Eye (tissue), 1 donor: ENCODE data around the gene NES.
"Not testable (repeated sequence)": the region's sequence is repeated elsewhere in the genome, so short reads cannot be mapped to it uniquely, and the experiment has no call there.

Source experiments
- DNase-seq: peaks from one replicate; pipeline ENCODE4 v3.0.0-alpha.2; 2015

The NES gene

DNA sequence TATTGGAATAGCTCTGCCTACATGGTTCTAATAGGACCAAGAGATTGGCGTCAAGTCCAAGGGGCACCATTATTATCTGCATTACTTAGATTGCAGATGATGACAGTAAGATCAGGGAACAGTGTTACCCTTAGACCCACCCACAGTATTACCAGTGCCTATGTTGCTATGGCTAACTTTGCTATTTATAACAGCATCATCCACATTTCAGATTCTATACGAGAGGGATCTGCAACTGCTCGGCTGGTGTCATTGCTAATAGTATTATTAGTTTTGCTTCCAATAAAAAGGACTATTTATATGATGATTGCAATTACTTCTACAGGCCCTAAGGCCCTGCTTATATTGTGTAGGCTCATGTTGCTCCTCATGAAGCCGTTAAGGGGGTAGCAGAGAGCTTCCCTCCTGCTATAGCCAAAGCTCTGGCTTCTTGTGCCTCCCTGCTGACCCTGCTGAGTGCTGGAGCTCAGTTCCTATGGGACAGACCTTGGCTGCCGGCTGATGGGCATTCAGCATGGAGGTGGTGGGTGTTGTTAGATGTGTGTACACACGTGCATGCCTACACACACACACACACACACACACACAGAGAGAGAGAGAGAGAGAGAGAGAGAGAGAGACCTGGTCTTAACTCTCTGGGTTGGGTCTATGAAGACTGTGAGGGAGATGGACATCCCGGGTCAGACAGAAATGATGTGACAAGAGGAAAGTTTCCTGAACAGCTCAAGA lies 34.0 kb downstream of the NES start:
- DNase-seq, result no peak

DNA sequence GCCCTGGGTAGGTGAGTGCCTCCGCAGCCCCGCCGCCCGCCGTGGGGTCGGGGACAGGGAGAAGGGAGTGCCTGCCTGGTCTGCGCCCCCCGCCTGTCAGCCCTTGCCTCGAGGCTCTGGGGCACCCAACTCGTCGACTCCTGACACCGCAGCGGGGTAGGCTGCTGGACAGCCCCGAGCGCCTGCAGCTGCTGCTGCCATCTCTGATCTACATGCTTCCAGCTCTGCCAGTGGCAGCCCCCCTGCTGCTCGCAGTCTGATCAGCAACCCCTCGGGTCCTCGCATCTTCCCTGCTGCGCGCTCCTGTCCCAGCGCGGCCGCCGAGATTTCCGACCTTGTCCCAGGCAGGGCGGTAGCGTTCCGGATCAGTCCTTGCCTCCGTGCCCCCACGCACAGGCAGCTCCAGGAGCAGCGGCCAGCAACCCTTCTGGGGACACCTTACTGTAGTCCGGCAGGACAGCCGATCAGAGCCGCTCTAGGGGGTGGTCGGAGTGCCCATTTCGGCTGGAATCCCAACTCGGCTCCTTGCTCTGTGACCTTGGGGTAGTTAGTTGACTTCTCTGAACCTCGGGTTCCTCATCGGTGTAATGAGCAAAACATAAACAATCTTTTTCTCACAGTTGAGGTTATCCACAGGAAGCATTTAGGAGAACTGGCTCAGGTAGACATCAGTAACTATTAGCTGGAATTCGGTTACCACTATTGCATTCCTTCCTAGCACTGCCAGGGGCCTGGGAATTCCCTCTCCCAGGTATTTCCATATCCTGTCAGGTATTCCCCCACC lies 34.8 kb downstream of the NES start:
- DNase-seq, result no peak

DNA sequence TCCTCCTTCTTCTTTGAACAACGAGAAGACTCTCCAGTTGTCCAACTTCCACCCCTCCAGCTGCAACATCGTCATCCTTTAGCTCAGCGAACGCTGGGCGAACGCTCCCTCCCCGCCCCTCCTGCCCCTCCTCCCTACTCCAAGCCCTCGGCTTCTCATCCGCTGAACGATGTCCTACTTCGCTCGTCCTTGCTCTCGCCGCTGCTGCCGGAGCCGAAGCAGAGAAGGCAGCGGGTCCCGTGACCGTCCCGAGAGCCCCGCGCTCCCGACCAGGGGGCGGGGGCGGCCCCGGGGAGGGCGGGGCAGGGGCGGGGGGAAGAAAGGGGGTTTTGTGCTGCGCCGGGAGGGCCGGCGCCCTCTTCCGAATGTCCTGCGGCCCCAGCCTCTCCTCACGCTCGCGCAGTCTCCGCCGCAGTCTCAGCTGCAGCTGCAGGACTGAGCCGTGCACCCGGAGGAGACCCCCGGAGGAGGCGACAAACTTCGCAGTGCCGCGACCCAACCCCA lies 35.4 kb downstream of the NES start, which contains the start of gene BCAN:
BCAN (plus strand) TSS at position 357 of the 504 bp plus-strand sequence. CDS start 3,938 bp downstream, outside the sequence.
- peak; percentile 86 for DNase-seq

DNA sequence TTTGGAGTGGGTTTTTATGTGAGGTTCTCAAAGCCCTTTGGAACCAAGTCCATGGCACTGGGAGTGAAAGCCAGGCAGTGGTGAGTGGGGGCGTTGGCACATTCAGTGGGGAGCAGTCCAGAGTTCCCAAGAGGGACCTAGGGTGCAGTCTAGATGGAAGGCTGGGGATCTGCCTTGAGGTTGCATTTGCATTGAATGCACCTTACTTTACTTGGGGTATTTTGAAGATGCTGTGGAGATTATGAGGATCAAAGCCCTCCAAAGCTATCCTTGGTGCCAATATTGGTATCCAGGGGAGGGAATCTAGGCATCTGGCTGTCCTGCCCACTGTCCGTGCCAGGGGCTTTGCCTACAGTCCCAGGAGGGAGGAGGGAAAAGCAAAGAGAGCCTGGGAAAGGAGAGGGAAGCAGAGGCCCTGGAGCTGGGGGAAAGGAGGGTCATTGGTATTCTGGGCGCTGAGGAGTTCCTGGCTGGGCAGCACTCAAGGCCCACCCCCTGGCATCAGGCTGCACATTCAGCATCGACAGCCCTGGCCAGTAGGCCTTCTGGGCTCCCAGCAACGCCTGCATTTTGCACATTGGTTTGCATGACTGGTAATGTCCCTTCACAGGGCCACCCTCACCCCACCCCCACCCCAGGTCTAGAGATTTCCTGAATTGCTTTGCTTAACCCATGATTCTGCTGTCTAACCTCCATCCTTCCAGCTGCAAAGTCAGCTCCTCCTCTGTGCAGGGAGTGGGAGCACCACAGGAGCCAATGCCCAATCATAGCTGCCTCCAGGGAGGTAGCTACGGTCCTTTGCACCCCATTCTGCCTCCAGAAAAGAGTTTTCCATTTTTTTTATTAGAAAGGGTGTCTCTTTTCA lies 36.1 kb downstream of the NES start:
- no peak for DNase-seq

- DNase-seq, result no peak
Observed at GRCh38 chr1:156639601-156640101, 37.6 kb downstream of the NES start.

- DNase-seq, result no peak
Observed at GRCh38 chr1:156638189-156638985, 38.8 kb downstream of the NES start.

- DNase-seq, result no peak
Observed at GRCh38 chr1:156632355-156632754, 44.9 kb downstream of the NES start.

- not testable (repeated sequence) for DNase-seq
Observed at GRCh38 chr1:156631152-156631551, 46.1 kb downstream of the NES start.

DNA sequence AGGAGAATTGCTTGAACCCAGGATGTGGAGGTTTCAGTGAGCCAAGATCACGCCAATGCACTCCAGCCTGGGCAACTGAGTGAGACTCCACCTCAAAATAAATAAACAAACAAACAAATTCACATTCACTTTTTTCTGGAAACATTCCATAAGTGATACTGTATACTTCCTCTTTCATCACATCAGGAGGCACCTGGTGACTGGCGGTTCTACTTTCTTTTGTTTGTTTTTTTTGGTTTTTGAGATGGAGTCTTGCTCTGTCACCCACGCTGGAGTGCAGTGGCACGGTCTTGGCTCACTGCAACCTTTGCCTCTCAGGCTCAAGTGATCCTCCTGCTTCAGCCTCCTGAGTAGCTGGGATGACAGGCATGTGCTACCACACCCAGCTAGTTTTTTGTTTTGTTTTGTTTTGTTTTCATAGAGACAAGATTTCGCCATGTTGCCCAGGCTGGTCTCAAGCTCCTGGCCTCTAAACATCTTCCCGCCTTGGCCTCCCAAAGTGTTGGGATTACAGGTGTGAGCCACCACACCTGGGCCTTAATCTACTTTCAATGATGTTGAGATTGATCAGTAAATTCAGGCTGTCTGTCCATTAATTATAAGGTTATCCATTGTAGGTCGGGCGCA lies 47.3 kb downstream of the NES start:
- no peak for DNase-seq

GRCh38 chr1:156627313-156627880 lies 49.8 kb downstream of the NES start:
- DNase-seq, result peak; percentile 85

- DNase-seq, result no peak
Observed at GRCh38 chr1:156626079-156626438, 51.1 kb downstream of the NES start.

GRCh38 chr1:156625436-156626078 lies 51.6 kb downstream of the NES start:
- DNase-seq, result peak; percentile 82

- no peak for DNase-seq
Observed at GRCh38 chr1:156624814-156625435, 52.3 kb downstream of the NES start.

GRCh38 chr1:156623946-156624813 lies 53.0 kb downstream of the NES start:
- DNase-seq, result peak; percentile 83

- no peak for DNase-seq
Observed at GRCh38 chr1:156622581-156623297, 54.5 kb downstream of the NES start.

DNA sequence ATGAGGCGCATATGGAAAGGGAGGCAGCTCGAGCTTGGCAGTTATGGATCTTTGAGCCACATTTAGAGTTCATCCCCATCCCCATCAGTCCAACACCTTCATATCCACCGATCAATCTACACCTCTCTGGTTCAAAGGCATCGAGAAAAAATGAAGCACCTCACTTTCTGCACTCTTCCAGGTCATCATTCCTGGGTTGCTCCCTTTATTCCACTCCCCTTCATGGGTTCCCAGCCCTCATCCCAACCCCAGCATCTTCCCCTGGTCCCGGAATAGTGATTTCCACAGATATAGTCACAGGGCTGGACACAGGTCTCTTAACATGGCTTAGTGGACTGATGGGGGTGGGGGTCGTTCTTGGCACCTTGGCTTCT lies 57.6 kb downstream of the NES start:
- DNase-seq, result no peak

- DNase-seq, result peak; percentile 58
Observed at GRCh38 chr1:156618853-156619581, 58.2 kb downstream of the NES start, which contains the start of gene HAPLN2. Gene HAPLN2 (plus strand): TSS chr1:156619415. CDS start chr1:156623491, 4,076 bp downstream.
